ENCODE data around the gene TSACC.

- TF ChIP-seq, protein P1, sequence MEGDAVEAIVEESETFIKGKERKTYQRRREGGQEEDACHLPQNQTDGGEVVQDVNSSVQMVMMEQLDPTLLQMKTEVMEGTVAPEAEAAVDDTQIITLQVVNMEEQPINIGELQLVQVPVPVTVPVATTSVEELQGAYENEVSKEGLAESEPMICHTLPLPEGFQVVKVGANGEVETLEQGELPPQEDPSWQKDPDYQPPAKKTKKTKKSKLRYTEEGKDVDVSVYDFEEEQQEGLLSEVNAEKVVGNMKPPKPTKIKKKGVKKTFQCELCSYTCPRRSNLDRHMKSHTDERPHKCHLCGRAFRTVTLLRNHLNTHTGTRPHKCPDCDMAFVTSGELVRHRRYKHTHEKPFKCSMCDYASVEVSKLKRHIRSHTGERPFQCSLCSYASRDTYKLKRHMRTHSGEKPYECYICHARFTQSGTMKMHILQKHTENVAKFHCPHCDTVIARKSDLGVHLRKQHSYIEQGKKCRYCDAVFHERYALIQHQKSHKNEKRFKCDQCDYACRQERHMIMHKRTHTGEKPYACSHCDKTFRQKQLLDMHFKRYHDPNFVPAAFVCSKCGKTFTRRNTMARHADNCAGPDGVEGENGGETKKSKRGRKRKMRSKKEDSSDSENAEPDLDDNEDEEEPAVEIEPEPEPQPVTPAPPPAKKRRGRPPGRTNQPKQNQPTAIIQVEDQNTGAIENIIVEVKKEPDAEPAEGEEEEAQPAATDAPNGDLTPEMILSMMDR (conservative IDR thresholded peaks at IDR 0.05; ENCODE audit: low read depth, low read length): no peak
- TF ChIP-seq EZH2 (IDR thresholded peaks at IDR 0.05; ENCODE audit: borderline replicate concordance, low read depth, low read length, poor library complexity, severe bottlenecking): no peak
These were observed 18.0 kb downstream of the TSACC start for GRCh38 chr1:156356262-156356874.
